Measurements from ENCODE around the gene C1orf159.
"Not testable (repeated sequence)": the region's sequence is repeated elsewhere in the genome, so short reads cannot be mapped to it uniquely, and the experiment has no call there.

The C1orf159 gene

GRCh38 chr1:1149416-1149815, 33.5 kb upstream of the C1orf159 start:
- no peak for DNase-seq (ENCODE audit: low read depth)

- no peak for DNase-seq (ENCODE audit: low read depth)
Measured at GRCh38 chr1:1148569-1148968, 32.7 kb upstream of the C1orf159 start.

- DNase-seq (ENCODE audit: low read depth): no peak
Measured at GRCh38 chr1:1148061-1148460, 32.2 kb upstream of the C1orf159 start.

GRCh38 chr1:1146596-1146995, 30.7 kb upstream of the C1orf159 start:
- DNase-seq (ENCODE audit: low read depth): no peak

GRCh38 chr1:1146026-1146425, 30.1 kb upstream of the C1orf159 start:
- no peak for DNase-seq (ENCODE audit: low read depth)

- DNase-seq (ENCODE audit: low read depth): no peak
Measured at GRCh38 chr1:1145547-1145914, 29.6 kb upstream of the C1orf159 start.

GRCh38 chr1:1144843-1145546, 29.1 kb upstream of the C1orf159 start:
- no peak for DNase-seq (ENCODE audit: low read depth)

GRCh38 chr1:1144122-1144842, 28.4 kb upstream of the C1orf159 start:
- no peak for DNase-seq (ENCODE audit: low read depth)

GRCh38 chr1:1143636-1144035, 27.7 kb upstream of the C1orf159 start:
- DNase-seq (ENCODE audit: low read depth): no peak

GRCh38 chr1:1142844-1143243, 27.0 kb upstream of the C1orf159 start:
- no peak for DNase-seq (ENCODE audit: low read depth)

- not testable (repeated sequence) for DNase-seq (ENCODE audit: low read depth)
Measured at GRCh38 chr1:1142352-1142751, 26.5 kb upstream of the C1orf159 start.

- DNase-seq (ENCODE audit: low read depth): no peak
Measured at GRCh38 chr1:1141911-1142250, 26.0 kb upstream of the C1orf159 start.

- DNase-seq (ENCODE audit: low read depth): no peak
Measured at GRCh38 chr1:1141244-1141910, 25.5 kb upstream of the C1orf159 start.

GRCh38 chr1:1140673-1141072, 24.8 kb upstream of the C1orf159 start:
- DNase-seq (ENCODE audit: low read depth): no peak

GRCh38 chr1:1137256-1138045, 21.6 kb upstream of the C1orf159 start:
- peak; percentile 53 for DNase-seq (ENCODE audit: low read depth)

GRCh38 chr1:1136547-1137230, 20.8 kb upstream of the C1orf159 start:
- DNase-seq (ENCODE audit: low read depth): no peak

- DNase-seq (ENCODE audit: low read depth): no peak
Measured at GRCh38 chr1:1135339-1136136, 19.6 kb upstream of the C1orf159 start.

GRCh38 chr1:1134300-1134970, 18.5 kb upstream of the C1orf159 start:
- DNase-seq (ENCODE audit: low read depth): no peak

GRCh38 chr1:1132956-1133750, 17.3 kb upstream of the C1orf159 start:
- DNase-seq (ENCODE audit: low read depth): no peak

Data from stimulated activated CD8-positive, alpha-beta memory T cell treated with anti-CD3 and anti-CD28 coated beads, Interleukin-12 subunit alpha, Interleukin-12 subunit beta, amount 100 ng/mL, for 1 hour (primary cell).